GM18526 (cell line): ENCODE data around the gene BNIPL.
A peak's percentile ranks its signal among the peaks of the same experiment; 100 is the strongest.

Source experiments
- POLR2A ChIP-seq: IDR thresholded peaks from 3 replicates; pipeline ENCODE4 v1.6.1; 2011; ENCODE audit not compliant: insufficient read length; ENCODE audit errors: extremely low read depth

Gene BNIPL

GRCh38 chr1:151006327-151007052 is 29.9 kb upstream of the BNIPL start, which contains the start of gene MINDY1:
Gene MINDY1, minus strand, starts transcription at chr1:151006902. Its CDS starts 4,285 bp downstream, at chr1:151002617.
- no peak for TF ChIP-seq POLR2A

- TF ChIP-seq POLR2A: no peak
Measured at GRCh38 chr1:151007853-151008243, 28.5 kb upstream of the BNIPL start.

DNA sequence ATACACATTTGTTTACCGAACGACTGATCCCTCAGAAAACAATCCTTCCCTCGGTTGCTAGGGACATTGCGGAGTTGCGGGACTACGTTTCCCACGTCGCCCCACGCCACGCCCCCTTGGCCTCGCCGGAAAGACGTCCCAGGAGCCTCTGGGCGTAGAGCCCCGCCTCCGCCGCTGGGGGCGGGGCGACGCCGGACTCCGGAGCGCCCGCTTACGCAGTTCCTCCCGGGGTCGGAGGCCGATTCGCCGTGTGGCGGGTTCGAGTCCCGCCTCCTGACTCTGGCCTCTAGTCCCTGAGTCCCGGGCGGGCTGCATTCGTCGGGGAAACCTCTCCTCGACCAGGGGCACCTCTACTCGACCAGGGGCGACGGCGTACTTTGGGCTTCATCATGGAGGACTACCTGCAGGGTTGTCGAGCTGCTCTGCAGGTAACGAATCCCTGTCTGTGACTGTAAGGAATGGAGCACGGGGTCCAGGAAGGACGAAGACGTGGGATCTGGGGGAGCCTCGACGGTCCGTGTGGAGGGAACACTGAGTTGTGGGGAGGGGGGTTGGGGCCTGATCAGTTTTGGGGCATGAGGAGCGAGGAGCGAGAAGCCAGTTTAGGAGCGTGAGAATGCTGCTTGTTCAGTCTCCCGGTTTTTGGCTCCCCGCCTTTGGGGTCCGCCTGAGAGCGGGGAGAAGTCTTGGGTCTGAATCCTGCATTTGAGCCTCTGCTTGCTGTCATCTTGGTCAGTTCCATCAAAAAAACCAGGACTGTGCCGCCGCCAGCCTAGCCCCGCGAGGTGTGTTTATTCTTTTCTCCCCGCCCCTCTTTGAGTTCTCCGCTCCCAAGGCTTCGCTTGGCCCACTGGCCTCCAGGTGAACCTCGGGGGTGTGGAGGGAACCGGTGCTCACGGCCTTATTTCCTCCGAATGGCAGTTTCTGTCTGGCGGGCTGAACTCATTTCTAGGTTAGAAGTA is 27.9 kb upstream of the BNIPL start, which contains the start of gene PRUNE1:
Gene PRUNE1 (plus strand): TSS at position 206 of the 962 bp plus-strand sequence. CDS start 184 bp downstream, at position 390.
- TF ChIP-seq POLR2A: peak; percentile 35

DNA sequence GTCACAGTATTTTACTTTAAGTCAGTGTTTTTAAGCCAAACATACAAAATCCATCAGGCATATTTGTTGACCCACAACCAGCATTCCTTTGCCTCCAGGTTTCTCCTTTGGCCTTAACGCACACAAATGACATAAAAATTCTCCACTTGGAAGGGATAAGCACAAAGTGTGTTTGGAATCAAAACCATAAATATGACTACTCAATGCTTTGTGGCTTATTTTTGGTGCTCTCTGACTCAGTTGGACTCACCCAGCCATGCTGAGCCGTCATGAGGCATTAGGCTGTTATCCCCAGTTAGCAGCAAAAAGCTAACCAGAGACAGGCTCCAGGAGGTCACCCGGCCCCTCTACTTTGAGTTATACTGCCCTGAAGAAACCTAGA is 27.2 kb upstream of the BNIPL start:
- no peak for TF ChIP-seq POLR2A

GRCh38 chr1:151009674-151010345 is 26.6 kb upstream of the BNIPL start:
- no peak for TF ChIP-seq POLR2A

GRCh38 chr1:151010346-151010726 is 26.1 kb upstream of the BNIPL start:
- TF ChIP-seq POLR2A: no peak

- no peak for TF ChIP-seq POLR2A
Measured at GRCh38 chr1:151011154-151011850, 25.1 kb upstream of the BNIPL start.

GRCh38 chr1:151012684-151013471 is 23.5 kb upstream of the BNIPL start:
- TF ChIP-seq POLR2A: no peak

DNA sequence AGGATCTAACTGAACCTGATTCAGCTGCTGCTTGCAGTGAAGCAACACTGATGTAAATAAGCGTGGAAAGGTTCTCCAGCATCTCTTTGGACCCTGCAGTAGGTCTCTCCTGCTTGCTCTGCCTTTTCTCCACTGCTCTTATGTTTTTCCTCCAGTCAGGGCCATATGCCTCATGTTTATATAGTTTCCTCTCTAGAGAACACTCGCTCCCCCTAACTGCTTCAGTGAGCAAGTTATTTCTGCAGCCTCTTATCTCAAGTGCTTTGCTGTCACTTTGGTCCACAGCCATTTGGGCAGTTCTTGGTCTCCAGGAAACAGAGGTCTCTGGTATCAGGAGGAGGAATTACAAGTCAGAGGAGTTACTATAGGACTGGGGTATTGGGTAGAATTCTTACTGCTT is 22.9 kb upstream of the BNIPL start:
- TF ChIP-seq POLR2A: no peak

DNA sequence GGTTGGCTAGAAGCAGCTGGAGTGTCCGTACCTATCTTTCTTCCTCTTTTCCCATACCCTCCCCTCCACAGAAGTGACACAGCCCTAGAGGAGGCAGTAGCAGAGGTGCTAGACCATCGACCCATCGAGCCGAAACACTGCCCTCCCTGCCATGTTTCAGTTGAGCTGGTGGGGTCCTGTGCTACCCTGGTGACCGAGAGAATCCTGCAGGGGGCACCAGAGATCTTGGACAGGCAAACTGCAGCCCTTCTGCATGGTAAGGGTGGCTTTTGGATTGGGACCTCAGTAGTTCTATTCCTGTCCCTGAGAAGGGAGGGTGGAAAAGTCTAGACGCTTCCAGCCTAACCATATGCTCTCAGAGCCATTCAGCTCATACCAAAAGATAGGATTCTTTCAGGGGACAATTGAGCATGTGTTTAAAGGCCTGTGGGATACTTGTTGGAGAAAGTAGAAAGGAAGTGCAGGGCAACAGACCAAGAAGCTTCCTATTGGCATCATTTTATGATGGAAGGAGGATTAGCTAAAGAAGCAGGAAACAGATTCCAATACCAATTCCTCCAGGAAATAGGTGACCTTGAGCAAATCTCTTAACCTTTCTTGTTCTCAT is 11.7 kb upstream of the BNIPL start:
- TF ChIP-seq POLR2A: no peak

DNA sequence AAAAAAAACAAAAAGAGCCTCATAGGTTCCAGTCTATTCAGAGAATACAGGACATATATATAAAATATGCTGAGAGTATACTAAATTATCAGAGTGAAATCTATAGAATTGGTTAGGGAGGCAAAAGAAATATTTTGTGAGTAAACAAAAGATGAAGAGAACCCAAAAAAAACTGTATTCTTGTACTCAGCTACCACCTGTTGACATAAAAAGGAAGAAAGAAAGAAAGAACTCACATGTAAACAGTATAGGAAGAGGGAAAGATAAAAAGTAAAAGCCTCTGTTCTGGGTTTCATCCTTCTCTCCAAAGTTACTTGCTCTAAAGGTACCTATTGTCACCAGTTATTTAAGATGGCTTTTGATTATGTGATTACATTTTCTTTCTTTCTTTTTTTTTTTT is 9.9 kb upstream of the BNIPL start:
- TF ChIP-seq POLR2A: no peak

GRCh38 chr1:151032164-151032563 is 4.2 kb upstream of the BNIPL start:
- no peak for TF ChIP-seq POLR2A

GRCh38 chr1:151035167-151035566 is 1.2 kb upstream of the BNIPL start:
- TF ChIP-seq POLR2A: no peak

- TF ChIP-seq POLR2A: no peak
Measured at GRCh38 chr1:151037032-151037431, 646 bp downstream of the BNIPL start.
